SK-N-MC (cell line): ENCODE data around the gene CCDC51.

ENCODE experiments used
- EZH2 ChIP-seq: fragments of 200-600 bp; sonication (generic); IDR thresholded peaks from one replicate; pipeline ENCODE4 v1.6.1; 2017; ENCODE audit warnings: antibody characterized with exemption
- FOXP2 ChIP-seq: optimal IDR thresholded peaks from 2 replicates; pipeline ENCODE3; 2011; ENCODE audit warnings: mild to moderate bottlenecking, moderate library complexity; ENCODE audit not compliant: insufficient read depth; ENCODE audit errors: extremely low read length, control extremely low read depth
- POLR2AphosphoS5 ChIP-seq: IDR thresholded peaks from 2 replicates; pipeline ENCODE4 v1.6.1; 2012; ENCODE audit warnings: mild to moderate bottlenecking, low read depth, low read length, borderline replicate concordance

DNA sequence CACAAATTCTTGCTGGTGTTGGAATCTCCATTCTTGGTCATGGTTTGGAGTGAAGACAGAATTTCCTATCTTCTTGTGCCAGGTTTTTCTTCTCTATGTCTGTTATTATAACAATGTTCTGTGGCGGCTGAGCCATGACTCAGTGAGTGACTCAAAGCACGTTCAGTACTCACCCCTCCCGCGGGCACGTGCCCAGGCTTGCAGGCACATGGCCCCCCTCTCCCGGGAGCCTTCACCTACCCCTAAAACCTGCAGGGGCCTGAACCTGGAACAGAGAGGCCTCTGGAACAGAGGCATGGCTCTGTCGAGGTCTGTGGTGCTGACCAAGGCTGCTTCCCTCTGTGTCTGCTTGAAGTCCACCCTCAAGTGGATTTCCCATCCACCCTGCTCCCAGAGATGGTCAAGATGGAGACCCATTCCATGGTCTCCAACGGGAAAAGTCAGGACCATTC, 37.6 kb downstream of the CCDC51 start:
- TF ChIP-seq EZH2 (no peak), POLR2AphosphoS5 (no peak), FOXP2 (no peak)
